Uterus (tissue), 2 donors: ENCODE results near the gene KHK.

Experiments used
- CTCF ChIP-seq, 4 experiments: fragments of 200-600 bp in 2 of 4; fragments of 450-650 bp in 2 of 4; sonication (generic) in 2 of 4; IDR thresholded peaks; one replicate each; pipeline ENCODE4 v1.5.1; 2016 to 2019; ENCODE audit warnings: antibody characterized with exemption in 4 of 4, mild to moderate bottlenecking in 2 of 4, moderate library complexity in 1 of 4
- POLR2A ChIP-seq, 2 donors: fragments of 450-650 bp; IDR thresholded peaks; one replicate each; pipeline ENCODE4 v1.6.1; 2016; ENCODE audit warnings: antibody characterized with exemption in 2 of 2, mild to moderate bottlenecking in 1 of 2, moderate library complexity in 1 of 2

GRCh38 chr2:27085062-27085672, 1.4 kb upstream of the KHK start:
- no peak for TF ChIP-seq CTCF (IDR thresholded peaks at IDR 0.05)
- peak in 1 of 2 donors; percentile 2 for TF ChIP-seq POLR2A (IDR thresholded peaks at IDR 0.05)
